ENCODE data around the gene PDPN.

DNA sequence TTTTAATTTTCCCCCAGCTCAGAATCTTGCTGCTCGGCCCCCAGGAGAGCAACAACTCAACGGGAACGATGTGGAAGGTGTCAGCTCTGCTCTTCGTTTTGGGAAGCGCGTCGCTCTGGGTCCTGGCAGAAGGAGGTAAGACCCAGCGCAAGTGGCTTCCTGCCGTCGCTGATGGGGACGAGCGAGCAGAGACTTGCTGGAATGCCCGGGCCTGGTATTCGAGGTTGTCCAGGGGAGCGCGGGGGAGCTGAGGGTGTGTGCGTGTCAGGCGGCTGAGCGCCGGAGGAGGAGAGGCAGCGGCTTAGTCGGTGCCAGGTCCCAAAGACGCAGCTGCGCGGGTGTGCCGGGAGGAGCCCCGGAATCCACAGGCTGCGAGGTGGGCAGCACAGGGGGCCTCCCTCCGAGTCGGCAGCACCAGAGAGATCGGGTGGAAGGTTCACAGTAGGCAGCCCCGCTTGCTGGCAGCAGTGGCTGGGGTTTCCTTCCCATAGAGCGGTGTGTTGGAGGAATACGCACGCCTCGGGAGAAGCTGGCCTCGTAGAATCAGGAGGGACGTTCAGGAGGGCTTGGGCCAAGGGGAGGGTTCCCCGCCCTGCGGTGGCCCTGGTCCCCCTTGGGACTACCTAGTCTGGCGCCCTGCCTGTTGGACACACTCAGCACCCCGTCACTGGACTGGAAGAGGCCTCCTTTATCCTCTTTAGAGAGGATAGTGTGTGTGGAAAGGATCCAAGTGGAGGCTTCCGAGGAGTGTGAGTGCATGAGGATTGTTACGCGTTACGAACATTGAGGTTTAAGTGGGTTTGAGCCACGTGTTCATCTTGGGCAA, 547 bp downstream of the PDPN start:
- TF ChIP-seq EZH2 (IDR thresholded peaks at IDR 0.05; ENCODE audit: low read length, missing control alignments) = no peak
- TF ChIP-seq, protein P1, sequence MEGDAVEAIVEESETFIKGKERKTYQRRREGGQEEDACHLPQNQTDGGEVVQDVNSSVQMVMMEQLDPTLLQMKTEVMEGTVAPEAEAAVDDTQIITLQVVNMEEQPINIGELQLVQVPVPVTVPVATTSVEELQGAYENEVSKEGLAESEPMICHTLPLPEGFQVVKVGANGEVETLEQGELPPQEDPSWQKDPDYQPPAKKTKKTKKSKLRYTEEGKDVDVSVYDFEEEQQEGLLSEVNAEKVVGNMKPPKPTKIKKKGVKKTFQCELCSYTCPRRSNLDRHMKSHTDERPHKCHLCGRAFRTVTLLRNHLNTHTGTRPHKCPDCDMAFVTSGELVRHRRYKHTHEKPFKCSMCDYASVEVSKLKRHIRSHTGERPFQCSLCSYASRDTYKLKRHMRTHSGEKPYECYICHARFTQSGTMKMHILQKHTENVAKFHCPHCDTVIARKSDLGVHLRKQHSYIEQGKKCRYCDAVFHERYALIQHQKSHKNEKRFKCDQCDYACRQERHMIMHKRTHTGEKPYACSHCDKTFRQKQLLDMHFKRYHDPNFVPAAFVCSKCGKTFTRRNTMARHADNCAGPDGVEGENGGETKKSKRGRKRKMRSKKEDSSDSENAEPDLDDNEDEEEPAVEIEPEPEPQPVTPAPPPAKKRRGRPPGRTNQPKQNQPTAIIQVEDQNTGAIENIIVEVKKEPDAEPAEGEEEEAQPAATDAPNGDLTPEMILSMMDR (conservative IDR thresholded peaks at IDR 0.05 in 1 of 2, IDR thresholded peaks at IDR 0.05 in 1 of 2; ENCODE audit: low read depth in 1 of 2, low read length in 2 of 2) = no peak

Measured in fibroblast of lung (primary cell).